Smooth muscle cell of the brain vasculature (primary cell): ENCODE results near the gene ETNK2.
"Not testable (repeated sequence)": the region's sequence is repeated elsewhere in the genome, so short reads cannot be mapped to it uniquely, and the experiment has no call there.

ENCODE experiments used
- DNase-seq: peaks from one replicate; pipeline ENCODE4 v3.0.0-alpha.2; 2012; ENCODE audit warnings: low read depth, low spot score

Gene ETNK2

GRCh38 chr1:204099754-204100153, 52.1 kb downstream of the ETNK2 start:
- not testable (repeated sequence) for DNase-seq

GRCh38 chr1:204098683-204099082, 53.2 kb downstream of the ETNK2 start:
- no peak for DNase-seq

- no peak for DNase-seq
Measured at GRCh38 chr1:204096931-204097330, 54.9 kb downstream of the ETNK2 start.

GRCh38 chr1:204094856-204095634, 56.8 kb downstream of the ETNK2 start:
- DNase-seq, result no peak

GRCh38 chr1:204094313-204094729, 57.5 kb downstream of the ETNK2 start:
- no peak for DNase-seq

- DNase-seq, result no peak
Measured at GRCh38 chr1:204093781-204094180, 58.1 kb downstream of the ETNK2 start.

- no peak for DNase-seq
Measured at GRCh38 chr1:204093421-204093717, 58.5 kb downstream of the ETNK2 start.

- no peak for DNase-seq
Measured at GRCh38 chr1:204092632-204093420, 59.0 kb downstream of the ETNK2 start.

GRCh38 chr1:204091787-204092312, 60.0 kb downstream of the ETNK2 start:
- DNase-seq, result no peak

- DNase-seq, result no peak
Measured at GRCh38 chr1:204091066-204091465, 60.8 kb downstream of the ETNK2 start.

GRCh38 chr1:204090132-204090531, 61.7 kb downstream of the ETNK2 start:
- not testable (repeated sequence) for DNase-seq

- no peak for DNase-seq
Measured at GRCh38 chr1:204089044-204089751, 62.6 kb downstream of the ETNK2 start.

- DNase-seq, result no peak
Measured at GRCh38 chr1:204088596-204088995, 63.2 kb downstream of the ETNK2 start.

GRCh38 chr1:204087893-204088528, 63.8 kb downstream of the ETNK2 start:
- no peak for DNase-seq

GRCh38 chr1:204087181-204087892, 64.5 kb downstream of the ETNK2 start:
- no peak for DNase-seq

- DNase-seq, result no peak
Measured at GRCh38 chr1:204085876-204086275, 66.0 kb downstream of the ETNK2 start.

GRCh38 chr1:204084247-204084772, 67.5 kb downstream of the ETNK2 start:
- no peak for DNase-seq

GRCh38 chr1:204083491-204083890, 68.4 kb downstream of the ETNK2 start:
- no peak for DNase-seq

- DNase-seq, result no peak
Measured at GRCh38 chr1:204081791-204082513, 69.9 kb downstream of the ETNK2 start.

GRCh38 chr1:204081164-204081790, 70.6 kb downstream of the ETNK2 start:
- no peak for DNase-seq
